NCI-H2227 treated with DMSO at 0.1 percent for 48 hours (cell line): Measurements from ENCODE around the gene ASXL2.
"Not testable (repeated sequence)": the region's sequence is repeated elsewhere in the genome, so short reads cannot be mapped to it uniquely, and the experiment has no call there.

Experiments
- DNase-seq: peaks from one replicate; lab custom pipeline; 2025; lab: John Stamatoyannopoulos, UW

ASXL2 gene

GRCh38 chr2:25878361-25879132, at the start of gene ASXL2:
ASXL2 (minus strand) TSS chr2:25878487; CDS start chr2:25878222, 265 bp downstream.
- DNase-seq, result peak; percentile 96

GRCh38 chr2:25926984-25927756, 48.9 kb upstream of the ASXL2 start:
- DNase-seq, result no peak

- DNase-seq, result no peak
Observed at GRCh38 chr2:25922501-25922900, 44.2 kb upstream of the ASXL2 start.

GRCh38 chr2:25920786-25921415, 42.6 kb upstream of the ASXL2 start:
- no peak for DNase-seq

- no peak for DNase-seq
Observed at GRCh38 chr2:25920336-25920735, 42.0 kb upstream of the ASXL2 start.

GRCh38 chr2:25917832-25918231, 39.5 kb upstream of the ASXL2 start:
- DNase-seq, result no peak

GRCh38 chr2:25917411-25917810, 39.1 kb upstream of the ASXL2 start:
- DNase-seq, result not testable (repeated sequence)

GRCh38 chr2:25915944-25916772, 37.9 kb upstream of the ASXL2 start:
- not testable (repeated sequence) for DNase-seq

GRCh38 chr2:25915411-25915810, 37.1 kb upstream of the ASXL2 start:
- not testable (repeated sequence) for DNase-seq

GRCh38 chr2:25913696-25913973, 35.3 kb upstream of the ASXL2 start:
- DNase-seq, result not testable (repeated sequence)

GRCh38 chr2:25912851-25913695, 34.8 kb upstream of the ASXL2 start:
- peak; percentile 32 for DNase-seq

GRCh38 chr2:25909574-25909973, 31.3 kb upstream of the ASXL2 start:
- DNase-seq, result not testable (repeated sequence)

- DNase-seq, result no peak
Observed at GRCh38 chr2:25905126-25905525, 26.8 kb upstream of the ASXL2 start.

GRCh38 chr2:25903216-25903776, 25.0 kb upstream of the ASXL2 start:
- no peak for DNase-seq

GRCh38 chr2:25899404-25899970, 21.2 kb upstream of the ASXL2 start:
- DNase-seq, result no peak

GRCh38 chr2:25897506-25897905, 19.2 kb upstream of the ASXL2 start:
- DNase-seq, result no peak

- DNase-seq, result not testable (repeated sequence)
Observed at GRCh38 chr2:25896308-25896707, 18.0 kb upstream of the ASXL2 start.

GRCh38 chr2:25895610-25896009, 17.3 kb upstream of the ASXL2 start:
- no peak for DNase-seq

- DNase-seq, result no peak
Observed at GRCh38 chr2:25895018-25895417, 16.7 kb upstream of the ASXL2 start.

GRCh38 chr2:25894135-25894830, 16.0 kb upstream of the ASXL2 start:
- DNase-seq, result no peak
